GM08714 (cell line): Measurements from ENCODE around the gene LRRC10.
"Not testable (repeated sequence)": the region's sequence is repeated elsewhere in the genome, so short reads cannot be mapped to it uniquely, and the experiment has no call there.

ENCODE experiments used
- H3K4me3 ChIP-seq: fragments of 200-500 bp; sonication (Bioruptor generic); 2 replicates; pipeline ENCODE4 v1.5.1; 2014; ENCODE audit warnings: mild to moderate bottlenecking, low read length, inconsistent platforms
- ZNF274 ChIP-seq: IDR thresholded peaks from 2 replicates; pipeline ENCODE4 v1.6.1; 2012; ENCODE audit warnings: mild to moderate bottlenecking, low read depth, low read length

Gene LRRC10

DNA sequence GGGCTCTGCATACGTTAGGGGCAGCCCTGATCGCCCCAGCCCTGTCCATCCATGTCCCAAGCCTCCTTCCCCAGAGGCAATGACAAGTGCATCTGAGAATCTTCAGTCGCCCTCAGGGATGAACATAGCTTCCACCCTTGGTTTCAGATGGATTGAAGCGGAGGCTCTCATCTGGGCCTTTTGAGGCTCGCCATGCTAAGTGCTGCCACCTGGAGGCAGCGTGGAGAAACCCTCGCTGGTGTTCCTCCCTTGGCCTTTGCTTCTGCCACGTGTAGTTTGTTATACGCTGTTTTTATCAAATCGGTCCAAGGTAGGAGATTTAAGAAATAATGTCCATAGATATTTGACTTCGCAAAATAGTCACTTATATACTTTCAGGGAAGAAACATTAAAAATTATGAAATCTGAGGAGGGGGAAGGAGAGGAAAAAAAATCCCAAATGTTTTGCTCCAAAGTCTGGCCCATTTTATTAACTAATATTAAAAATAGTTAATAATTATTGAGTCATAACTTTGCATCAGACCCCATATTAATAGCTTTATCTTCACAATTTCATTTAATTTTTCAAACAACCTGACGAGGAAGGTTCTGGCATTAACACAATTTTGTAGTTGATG lies 28.8 kb upstream of the LRRC10 start:
- H3K4me3 ChIP-seq: no peak overlapping the region
- TF ChIP-seq ZNF274: no peak

DNA sequence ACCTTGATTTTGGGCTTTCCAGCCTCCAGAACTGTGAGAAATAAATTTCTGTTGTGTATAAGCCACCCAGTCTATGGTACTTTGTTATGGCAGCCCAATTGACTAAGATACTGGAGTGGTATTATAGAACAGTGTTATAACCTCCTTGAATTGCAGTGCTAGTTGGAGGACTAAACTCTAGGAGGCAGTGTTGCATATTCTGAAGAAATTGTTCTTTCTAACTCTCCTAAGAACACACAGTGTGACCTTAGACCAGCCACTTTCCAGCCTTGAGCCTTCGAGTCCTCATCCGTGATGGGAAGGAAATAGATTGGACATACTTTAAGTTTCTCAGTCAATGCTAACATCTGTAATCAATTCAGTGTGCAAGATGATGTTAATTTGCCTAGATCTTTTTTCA lies 22.4 kb upstream of the LRRC10 start:
- H3K4me3 ChIP-seq: no peak overlapping the region
- no peak for TF ChIP-seq ZNF274

DNA sequence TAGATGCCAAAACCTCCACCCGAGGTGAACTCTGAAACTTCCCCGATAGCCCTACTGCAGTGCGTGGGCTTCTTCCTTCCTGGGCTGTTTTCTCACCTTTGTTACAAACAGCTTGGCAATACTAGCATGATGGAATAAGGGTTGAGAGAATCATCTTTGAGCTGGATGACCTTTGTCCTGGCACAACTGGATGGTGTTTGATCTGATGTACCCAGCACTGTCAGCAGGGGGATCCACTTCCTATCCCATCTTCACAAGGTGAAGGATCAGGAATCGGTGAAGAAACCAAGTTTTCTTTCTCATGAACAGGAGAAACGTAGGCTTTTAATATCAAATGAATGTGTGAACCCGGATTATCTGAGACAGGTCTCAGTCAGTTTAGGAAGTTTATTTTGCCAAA lies 19.5 kb upstream of the LRRC10 start:
- TF ChIP-seq ZNF274: no peak

DNA sequence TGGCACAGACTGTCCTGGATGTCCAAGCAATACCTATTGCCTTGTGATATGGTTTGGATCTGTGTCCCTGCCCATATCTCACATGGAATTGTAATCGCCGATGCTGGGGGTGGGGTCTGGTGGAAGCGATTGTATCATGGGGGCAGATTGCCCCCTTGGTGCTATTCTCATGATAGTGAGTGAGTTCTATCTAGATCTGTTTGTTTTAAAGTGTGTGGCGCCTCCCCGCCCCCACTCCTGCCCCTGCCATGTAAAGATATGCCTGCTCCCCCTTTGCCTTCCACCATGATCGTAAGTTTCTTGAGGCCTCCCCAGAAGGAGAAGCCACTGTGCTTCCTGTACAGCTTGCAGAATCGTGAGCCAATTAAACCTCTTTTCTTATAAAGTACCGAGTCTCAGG lies 16.8 kb upstream of the LRRC10 start:
- TF ChIP-seq ZNF274: no peak
- no peak overlapping the region for H3K4me3 ChIP-seq

More for the DNA sequence above, 19.5 kb upstream of the LRRC10 start:
- H3K4me3 ChIP-seq: no peak overlapping the region

DNA sequence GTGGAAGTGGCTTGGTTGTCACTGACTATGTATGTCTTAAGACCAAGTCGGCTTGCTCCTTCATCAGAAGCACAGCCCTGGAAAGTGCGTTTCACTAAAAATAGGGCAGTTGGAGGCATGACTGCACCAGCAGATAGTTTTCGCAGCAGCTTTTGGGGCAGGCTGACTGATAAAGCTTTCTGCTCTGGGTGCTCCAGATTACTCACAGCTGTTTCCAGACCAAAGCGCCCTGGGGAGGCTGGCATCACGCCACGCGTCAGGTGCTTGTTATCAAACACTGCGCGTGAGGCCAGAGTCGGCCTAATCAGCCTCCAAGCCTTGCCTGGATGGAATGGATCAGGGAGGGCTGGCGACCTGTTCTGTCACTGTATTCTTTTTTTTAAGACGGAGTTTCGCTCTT lies 13.3 kb upstream of the LRRC10 start:
- no peak for TF ChIP-seq ZNF274
- H3K4me3 ChIP-seq: no peak overlapping the region

DNA sequence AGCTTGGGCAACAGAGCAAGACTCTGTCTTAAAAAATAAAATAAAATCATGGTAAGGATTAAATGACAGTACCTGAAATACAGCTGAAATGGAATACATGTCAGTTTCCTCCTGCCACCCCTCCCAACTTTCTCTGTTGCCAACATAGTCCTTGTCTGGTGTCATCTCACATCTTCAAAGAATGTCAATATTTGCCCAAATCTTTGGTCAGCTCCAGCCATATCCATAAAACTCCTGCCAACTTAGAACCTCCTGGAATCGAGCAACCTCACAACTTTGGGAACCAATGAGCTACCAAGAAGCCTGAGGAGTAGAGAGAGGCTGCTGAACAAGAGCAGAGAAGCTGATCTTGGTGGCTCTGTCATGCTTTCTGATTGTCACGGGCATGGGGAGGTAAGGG lies 10.8 kb upstream of the LRRC10 start:
- TF ChIP-seq ZNF274: no peak

DNA sequence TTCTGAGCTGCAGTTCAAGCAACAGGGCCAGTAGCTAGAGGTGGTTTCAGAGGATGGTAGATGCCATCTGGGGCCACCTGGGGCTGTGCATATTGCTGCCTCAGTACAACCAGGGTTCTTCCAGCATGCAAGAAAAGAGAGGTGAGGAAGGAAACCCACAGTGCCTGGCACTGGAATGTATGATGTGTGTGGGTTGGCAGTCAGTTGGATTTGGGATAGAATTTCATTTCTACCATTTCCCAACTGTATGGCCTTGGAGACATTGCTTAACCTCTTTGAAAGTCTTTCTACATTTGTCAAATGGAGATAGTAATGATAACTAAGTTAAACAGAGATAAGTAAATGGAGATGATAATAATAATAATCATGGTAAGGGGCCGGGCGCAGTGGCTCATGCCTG lies 10.2 kb upstream of the LRRC10 start:
- no peak for TF ChIP-seq ZNF274
- H3K4me3 ChIP-seq: no peak overlapping the region

More for the DNA sequence above, 10.8 kb upstream of the LRRC10 start:
- H3K4me3 ChIP-seq: no peak overlapping the region

DNA sequence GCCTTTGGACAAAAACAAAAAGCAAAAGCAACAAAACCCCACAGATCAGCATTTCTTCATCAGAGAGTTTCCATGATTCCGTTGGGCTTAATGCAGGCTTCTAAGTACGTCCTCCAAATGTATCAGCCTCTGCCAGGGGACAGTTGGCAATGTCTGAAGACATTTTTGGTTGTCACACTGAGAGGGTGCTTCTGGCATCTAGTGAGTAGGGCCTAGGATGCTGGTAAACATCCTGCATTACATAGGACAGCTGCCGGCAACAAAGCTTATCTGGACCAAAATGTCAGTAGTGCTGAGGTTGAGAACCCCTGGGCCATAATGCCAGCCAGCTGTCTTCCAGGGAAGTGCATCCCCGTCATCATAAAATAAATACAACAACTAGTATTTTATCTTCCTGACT lies 9.4 kb upstream of the LRRC10 start:
- no peak for TF ChIP-seq ZNF274
- H3K4me3 ChIP-seq: no peak overlapping the region

DNA sequence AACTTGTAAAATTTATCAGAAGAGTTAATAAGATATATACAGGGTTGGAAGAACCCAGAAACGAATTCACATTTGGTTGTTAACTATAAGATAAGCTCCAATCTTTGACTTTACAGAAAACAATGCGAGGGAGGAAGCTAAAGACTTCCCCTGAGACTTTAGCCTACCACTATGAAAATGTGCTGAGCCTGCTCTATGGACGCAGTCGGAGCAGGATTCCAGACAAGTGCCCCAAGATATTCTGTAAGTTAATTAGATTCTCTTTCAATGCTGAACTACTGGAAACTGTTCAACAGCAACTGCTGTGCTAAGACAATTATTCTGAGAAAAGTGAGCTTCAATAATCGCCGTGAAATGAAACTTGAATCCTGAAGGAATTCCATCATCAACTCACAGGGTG lies 8.3 kb upstream of the LRRC10 start:
- H3K4me3 ChIP-seq: no peak overlapping the region
- no peak for TF ChIP-seq ZNF274

DNA sequence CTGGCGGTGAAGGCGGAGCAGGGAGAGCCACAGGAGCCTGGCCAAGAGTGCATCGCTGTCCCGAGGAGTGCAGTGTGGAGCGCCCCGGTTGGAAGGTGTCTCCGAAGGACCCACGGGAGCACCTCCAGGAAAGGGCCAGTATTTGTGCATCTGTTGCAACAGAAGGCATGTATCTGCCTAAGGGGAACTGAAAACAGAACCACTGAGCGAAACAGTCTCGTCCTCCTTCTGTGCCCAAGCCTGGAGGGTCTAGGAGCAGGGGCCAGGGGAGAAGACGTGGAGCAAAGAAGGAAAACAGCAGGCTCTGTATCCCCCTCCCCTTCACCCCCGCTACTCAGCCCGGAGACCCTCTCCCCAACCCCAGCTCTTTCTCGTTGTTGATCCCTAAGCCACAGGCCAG lies 5.3 kb upstream of the LRRC10 start:
- no peak overlapping the region for H3K4me3 ChIP-seq
- TF ChIP-seq ZNF274: no peak

DNA sequence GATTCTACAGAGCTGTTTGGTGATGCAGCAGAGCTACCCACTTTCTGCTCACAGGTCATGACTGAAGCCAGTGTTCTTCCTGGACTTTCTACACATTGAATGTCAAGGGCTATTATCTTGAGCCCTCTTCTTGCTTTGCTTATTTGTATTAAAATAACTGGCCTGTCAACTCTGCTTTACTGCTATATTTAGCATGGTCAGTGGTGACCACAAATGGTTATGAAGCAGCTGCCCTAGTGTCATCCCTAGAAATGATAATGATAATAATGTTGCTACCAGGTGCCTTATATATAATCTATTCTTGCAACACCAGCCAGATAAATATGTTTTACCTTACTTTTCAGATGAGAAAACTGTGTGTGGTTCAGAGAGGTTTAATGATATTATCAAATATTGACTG lies 2.6 kb upstream of the LRRC10 start:
- no peak for TF ChIP-seq ZNF274
- H3K4me3 ChIP-seq: no peak overlapping the region

DNA sequence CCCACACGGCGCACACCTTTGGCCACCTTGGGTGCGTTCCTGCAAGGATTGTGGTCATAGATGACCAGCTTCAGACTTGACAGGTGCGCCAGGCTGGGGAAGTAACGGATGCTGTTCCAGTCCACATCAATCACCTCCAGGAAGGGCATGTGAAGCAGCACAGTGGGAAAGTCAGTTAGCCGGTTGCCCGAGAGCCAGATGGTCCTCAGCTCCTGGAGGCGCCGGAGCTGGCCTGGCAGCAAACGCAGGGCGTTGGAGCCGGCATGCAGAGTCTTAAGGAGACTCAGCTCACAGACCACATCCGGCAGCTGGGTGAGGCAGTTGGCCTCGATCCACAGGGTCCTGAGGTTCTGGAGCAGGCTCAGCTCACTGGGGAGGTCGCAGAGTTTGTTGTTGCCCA lies 581 bp downstream of the LRRC10 start:
- no peak overlapping the region for H3K4me3 ChIP-seq
- TF ChIP-seq ZNF274: no peak

DNA sequence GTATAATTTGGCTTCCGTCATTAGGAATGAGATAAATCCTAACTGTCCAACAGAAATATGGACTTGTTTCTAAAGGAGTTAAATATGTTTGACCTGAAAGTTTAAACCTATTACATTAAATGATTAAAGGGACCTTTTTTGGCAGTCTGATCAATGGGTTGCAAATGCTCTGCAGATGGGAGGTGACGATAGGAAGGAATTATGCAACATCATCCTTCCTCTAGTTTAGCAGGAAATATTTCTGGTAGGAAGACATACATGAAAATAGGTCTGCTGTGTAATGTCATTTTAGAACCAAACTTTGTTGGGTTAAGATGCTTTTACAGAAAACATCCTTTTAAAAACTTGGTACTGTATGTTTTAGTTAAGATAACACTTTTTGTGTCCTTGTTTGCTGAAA lies 2.6 kb downstream of the LRRC10 start:
- no peak overlapping the region for H3K4me3 ChIP-seq
- no peak for TF ChIP-seq ZNF274

DNA sequence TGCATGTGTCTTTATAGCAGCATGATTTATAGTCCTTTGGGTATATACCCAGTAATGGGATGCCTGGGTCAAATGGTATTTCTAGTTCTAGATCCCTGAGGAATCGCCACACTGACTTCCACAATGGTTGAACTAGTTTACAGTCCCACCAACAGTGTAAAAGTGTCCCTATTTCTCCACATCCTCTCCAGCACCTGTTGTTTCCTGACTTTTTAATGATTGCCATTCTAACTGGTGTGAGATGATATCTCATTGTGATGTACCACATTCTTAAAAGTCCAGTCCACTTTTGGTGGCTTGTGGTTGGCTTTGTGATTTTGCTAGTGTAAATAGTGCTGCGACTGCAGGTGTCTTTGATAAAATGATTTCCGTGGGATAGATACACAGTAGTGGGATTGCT lies 6.4 kb downstream of the LRRC10 start:
- H3K4me3 ChIP-seq: not testable (repeated sequence)

DNA sequence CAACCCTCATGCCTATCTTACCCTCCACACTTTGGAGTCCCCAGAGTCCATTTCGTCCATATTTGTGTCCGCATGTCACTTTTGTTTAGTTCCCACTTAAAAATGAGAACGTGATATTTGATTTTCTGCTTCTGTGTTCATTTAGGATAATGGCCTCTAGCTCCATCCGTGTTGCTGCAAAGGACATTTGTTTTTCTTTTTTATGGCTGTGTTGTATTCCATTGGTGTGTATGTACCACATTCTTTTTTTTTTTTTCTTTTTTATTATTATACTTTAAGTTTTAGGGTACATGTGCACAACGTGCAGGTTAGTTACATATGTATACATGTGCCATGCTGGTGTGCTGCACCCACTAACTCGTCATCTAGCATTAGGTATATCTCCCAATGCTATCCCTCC lies 7.2 kb downstream of the LRRC10 start:
- H3K4me3 ChIP-seq: not testable (repeated sequence)

DNA sequence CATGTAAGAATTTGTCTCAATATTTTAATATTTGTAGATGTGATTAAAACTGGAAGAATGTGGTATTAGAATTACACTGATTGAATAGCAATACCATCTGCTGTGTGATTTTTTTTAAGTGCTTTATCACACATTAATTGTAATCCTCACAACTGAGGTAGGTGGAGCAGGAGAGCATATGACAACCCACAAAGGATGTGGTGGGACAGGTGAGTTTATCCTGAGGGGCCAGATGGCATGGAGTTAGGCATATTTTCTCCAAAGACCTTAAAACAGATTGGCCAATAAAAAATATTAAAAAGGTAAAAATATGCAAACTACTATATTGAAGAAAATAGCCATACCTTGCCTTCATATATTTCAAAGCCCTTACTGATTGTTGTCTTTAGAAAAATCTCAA lies 7.8 kb downstream of the LRRC10 start:
- H3K4me3 ChIP-seq: no peak overlapping the region
- no peak for TF ChIP-seq ZNF274
